GM20431 (cell line): ENCODE measurements around the gene PRPS1L1.

ENCODE experiments used
- in situ Hi-C: fragments of 300-500 bp; cut with MseI, MboI; formaldehyde crosslinking; loops from one replicate; pipeline ENCODE4 v1.15.0; 2020; ENCODE audit warnings: low sequenced_read_pairs; ENCODE audit not compliant: unreplicated experiment

PRPS1L1 gene

DNA sequence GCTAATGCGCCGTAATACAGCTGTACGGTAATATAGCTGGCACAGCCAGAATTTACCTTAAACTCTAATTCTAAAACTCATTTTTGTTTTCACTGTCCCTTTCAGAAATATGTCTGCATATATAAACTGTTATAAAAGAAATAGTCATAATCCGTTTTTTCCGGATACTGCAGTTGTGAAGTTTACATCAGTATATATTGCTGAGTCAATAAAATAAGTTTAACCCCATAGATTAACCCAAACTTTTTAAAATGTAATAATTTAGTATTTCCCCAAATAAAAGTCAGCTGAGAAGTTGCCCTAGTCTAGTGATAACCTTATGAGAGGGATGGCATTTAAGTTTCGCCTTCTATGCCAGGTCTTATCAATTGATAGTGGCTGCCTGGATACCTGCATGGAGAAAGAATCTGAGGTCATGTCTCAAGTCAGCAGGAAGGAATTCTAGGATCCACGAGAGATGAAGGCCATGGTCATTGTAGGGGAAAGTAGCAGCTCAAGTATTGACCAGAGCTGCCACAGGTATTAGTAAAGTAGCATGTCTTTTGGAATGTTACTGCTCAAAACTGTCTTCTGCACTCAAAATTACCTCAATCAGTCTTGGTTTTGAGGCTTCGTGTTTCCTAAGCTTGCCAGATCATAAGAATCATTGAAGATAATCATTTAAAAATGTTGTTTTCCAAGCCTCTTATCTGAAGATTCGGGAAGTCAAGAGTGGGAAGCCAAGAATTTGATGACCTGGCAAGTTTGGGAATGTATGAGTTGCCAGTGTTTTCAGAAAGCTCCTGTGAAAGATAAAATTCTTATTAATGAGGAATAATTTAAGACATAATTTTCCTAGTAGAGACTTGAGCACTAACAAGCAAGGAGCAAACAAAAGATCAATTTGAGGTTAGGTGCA lies 10.8 kb downstream of the PRPS1L1 start:
- in situ Hi-C loops = no loop called here

- in situ Hi-C loops = no loop called here
Measured at GRCh38 chr7:18013936-18014335, 13.7 kb downstream of the PRPS1L1 start.

DNA sequence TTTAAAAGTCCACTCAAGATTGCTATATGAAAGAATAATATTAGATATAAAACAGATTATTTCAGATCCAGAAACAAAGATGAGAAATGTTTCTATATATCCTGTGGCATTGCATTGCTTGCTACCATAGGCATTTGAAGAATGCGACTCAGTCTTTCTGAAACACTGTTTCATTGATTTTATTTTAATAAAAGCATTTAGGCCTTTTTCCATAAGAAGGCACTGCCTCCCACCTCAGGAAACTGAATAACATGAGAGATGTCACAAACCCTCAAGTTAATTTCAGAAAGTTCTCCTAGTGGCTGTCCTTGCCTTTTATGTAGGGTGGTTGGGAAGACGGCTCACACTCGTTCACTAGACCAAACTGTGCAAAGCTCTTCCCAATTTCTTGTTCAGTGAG lies 23.3 kb downstream of the PRPS1L1 start:
- in situ Hi-C loops = no loop called here

DNA sequence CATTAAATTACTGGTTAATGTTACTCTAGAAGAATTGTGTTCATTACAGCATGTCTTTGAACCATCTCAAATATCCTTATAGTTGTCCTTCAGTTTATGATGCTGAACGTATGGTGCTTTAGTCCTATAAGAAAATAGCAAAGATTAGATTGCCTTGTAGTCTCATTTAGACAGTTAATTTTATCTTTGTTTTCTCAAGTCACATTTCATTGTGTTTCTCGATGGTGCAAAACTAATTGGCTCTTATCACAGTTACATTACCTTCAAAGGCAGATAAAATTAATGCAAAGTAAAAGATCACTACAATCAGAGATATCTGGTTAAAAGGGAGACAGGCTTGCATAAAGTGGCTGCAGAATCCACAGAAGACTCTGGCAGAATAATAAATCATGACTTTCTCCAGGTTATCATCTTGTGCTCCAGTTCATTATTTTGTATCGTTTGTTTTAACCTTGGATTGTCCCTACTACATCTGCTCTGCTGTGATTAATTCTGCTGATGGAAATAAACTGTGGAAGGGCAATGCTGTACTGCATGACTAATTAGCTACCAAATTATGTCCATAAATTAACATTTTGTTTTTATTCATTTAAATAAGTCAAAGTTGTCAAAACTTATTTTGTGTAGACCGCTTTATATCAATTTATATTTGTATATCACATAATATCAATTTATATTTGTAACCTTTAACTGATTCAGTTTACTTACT lies 24.2 kb downstream of the PRPS1L1 start:
- in situ Hi-C loops = no loop called here

DNA sequence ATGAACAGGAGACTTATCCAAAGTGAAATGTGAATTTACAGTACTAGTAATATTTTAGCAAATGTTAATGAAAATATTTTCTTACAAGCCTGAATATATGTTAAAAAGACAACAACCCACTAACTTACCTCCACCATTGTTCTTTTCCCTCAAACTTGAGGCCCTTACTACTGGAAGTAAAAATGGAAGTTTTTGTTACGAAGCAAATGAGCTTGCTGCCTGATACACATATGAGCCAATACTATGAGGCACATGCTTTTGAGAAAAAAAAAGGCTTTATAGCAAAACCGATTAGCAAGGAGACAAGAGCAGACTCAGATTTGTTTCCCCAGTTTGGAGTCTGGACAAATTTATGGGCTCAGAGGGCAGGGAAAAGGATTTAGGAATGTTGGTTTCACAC lies 29.0 kb downstream of the PRPS1L1 start:
- in situ Hi-C loops = no loop called here

- in situ Hi-C loops = no loop called here
Measured at GRCh38 chr7:17996442-17997223, 31.0 kb downstream of the PRPS1L1 start.

GRCh38 chr7:17996040-17996439 lies 31.6 kb downstream of the PRPS1L1 start:
- in situ Hi-C loops = no loop called here

DNA sequence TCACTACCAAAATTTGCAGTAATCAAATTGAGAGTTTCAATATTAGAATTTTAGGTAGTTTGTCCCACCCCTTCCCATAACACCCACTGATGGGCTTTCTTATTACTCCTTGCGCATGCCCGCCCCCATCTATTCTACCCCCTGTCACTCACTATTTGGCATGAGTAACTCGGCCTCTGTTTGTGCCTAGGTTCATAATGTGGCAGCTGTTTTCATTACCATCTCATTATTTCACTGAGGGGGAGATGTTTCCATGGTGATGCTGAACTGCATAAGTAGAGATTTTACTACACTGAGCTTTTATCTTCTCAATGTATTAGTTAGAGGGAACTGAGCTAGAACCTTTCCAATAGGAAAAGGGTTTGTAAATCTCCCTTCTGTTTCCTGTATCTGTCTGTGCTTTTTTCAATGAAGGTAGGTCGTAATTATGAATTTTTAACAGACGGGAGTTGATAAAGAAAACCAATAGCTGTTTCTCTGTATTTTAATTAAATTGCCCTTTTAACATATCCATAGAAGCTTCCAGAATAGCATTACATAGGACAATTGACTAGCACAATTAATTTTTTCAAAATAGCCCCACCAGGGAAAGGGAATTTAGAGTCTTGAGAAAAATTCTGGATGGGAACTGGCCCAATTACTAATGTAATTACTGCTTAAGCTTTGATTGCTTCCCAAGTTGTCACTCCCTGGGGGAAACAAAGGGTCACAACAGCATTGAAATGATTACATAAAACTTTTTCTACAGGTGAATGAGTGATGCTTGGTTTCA lies 33.4 kb downstream of the PRPS1L1 start:
- in situ Hi-C loops = no loop called here

- in situ Hi-C loops = no loop called here
Measured at GRCh38 chr7:17991866-17992648, 35.6 kb downstream of the PRPS1L1 start.

GRCh38 chr7:17990761-17991160 lies 36.9 kb downstream of the PRPS1L1 start:
- in situ Hi-C loops = no loop called here

DNA sequence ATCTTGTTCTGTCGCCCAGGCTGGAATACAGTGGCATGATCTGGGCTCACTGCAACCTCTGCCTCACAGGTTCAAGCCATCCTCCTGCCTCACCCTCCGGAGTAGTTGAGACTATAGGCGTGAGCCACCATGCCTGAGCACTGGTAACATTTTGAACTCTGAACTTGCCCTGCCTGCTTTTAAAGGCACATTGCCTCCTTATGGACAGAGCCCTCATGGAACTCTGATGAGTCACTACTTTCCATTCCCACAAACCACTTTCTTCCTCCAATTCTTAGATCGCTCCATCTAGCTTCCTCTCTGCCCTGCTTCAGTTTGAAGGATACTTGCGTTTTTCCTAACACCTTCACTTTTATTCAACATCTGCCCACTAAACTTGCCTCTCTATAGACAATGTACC lies 38.1 kb downstream of the PRPS1L1 start:
- in situ Hi-C loops = no loop called here

GRCh38 chr7:17988858-17989257 lies 38.8 kb downstream of the PRPS1L1 start:
- in situ Hi-C loops = no loop called here

DNA sequence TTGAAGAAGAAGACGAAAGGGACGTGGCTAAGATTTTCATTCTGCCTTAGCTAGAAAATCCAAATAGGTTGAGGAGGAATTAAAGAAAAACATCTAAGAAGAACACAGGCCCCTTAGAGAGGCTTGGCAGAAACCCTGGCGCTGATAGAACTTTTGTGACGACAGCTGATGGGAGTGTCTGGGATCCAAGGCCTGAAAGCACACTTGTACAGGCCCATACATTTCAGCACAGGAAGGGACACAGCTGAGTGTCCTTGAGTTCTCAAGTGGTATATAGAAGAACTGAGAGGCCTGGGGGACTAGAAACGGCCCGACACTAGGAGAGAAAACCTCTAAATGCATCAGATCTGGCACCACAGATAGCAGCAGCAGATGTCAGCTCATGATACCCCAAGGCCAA lies 39.5 kb downstream of the PRPS1L1 start:
- in situ Hi-C loops = no loop called here

- in situ Hi-C loops = no loop called here
Measured at GRCh38 chr7:17986851-17987250, 40.8 kb downstream of the PRPS1L1 start.

- in situ Hi-C loops = no loop called here
Measured at GRCh38 chr7:17985473-17986239, 42.0 kb downstream of the PRPS1L1 start.

- in situ Hi-C loops = no loop called here
Measured at GRCh38 chr7:17984288-17984687, 43.4 kb downstream of the PRPS1L1 start.

- in situ Hi-C loops = no loop called here
Measured at GRCh38 chr7:17983221-17984062, 44.2 kb downstream of the PRPS1L1 start.

GRCh38 chr7:17976952-17977351 lies 50.7 kb downstream of the PRPS1L1 start:
- in situ Hi-C loops = no loop called here
